NK-92 (cell line): ENCODE measurements around the gene BBOX1.
"Not testable (repeated sequence)": the region's sequence is repeated elsewhere in the genome, so short reads cannot be mapped to it uniquely, and the experiment has no call there.

Source experiments
- DNase-seq: peaks from one replicate; lab custom pipeline; 2025; ENCODE audit not compliant: unreplicated experiment; lab: John Stamatoyannopoulos, UW

The BBOX1 gene

GRCh38 chr11:27175562-27175961 is 134.9 kb downstream of the BBOX1 start:
- DNase-seq: not testable (repeated sequence)
